ENCODE results near the gene CXCL12.

Gene CXCL12

GRCh38 chr10:44425466-44425865 lies 40.6 kb upstream of the CXCL12 start:
- no peak for TF ChIP-seq CTCF (conservative IDR thresholded peaks at IDR 0.05; ENCODE audit: low read depth, low read length)
- H3K27me3 ChIP-seq (ENCODE audit: insufficient read depth, low read depth): no peaks in the 10 kb centered on the region
- H3K4me3 ChIP-seq (IDR thresholded peaks at IDR 0.05; ENCODE audit: insufficient read depth, low read depth, low read length): no peak overlapping the region
- H3K27ac ChIP-seq: no peak overlapping the region
- H3K9ac ChIP-seq: no peak overlapping the region
- no peaks in the 10 kb centered on the region for H4K20me1 ChIP-seq (ENCODE audit: insufficient read depth)
- H2AFZ ChIP-seq (ENCODE audit: low read depth): no peak overlapping the region
- no peaks in the 10 kb centered on the region for H3K4me1 ChIP-seq (ENCODE audit: low read depth, poor library complexity, severe bottlenecking)
- H3K36me3 ChIP-seq (ENCODE audit: insufficient read depth): no peaks in the 10 kb centered on the region
- H3K4me2 ChIP-seq: no peak overlapping the region
- no peaks in the 10 kb centered on the region for H3K79me2 ChIP-seq (ENCODE audit: insufficient read depth, low read depth)

GRCh38 chr10:44424957-44425356 lies 40.1 kb upstream of the CXCL12 start:
- no peak overlapping the region for H3K4me3 ChIP-seq (IDR thresholded peaks at IDR 0.05; ENCODE audit: insufficient read depth, low read depth, low read length)
- no peaks in the 10 kb centered on the region for H3K79me2 ChIP-seq (ENCODE audit: insufficient read depth, low read depth)
- H3K27me3 ChIP-seq (ENCODE audit: insufficient read depth, low read depth): no peaks in the 10 kb centered on the region
- H2AFZ ChIP-seq (ENCODE audit: low read depth): no peak overlapping the region
- no peak for TF ChIP-seq CTCF (conservative IDR thresholded peaks at IDR 0.05; ENCODE audit: low read depth, low read length)
- H3K4me2 ChIP-seq: no peak overlapping the region
- H4K20me1 ChIP-seq (ENCODE audit: insufficient read depth): no peaks in the 10 kb centered on the region
- no peak overlapping the region for H3K27ac ChIP-seq
- H3K9ac ChIP-seq: no peak overlapping the region
- no peaks in the 10 kb centered on the region for H3K4me1 ChIP-seq (ENCODE audit: low read depth, poor library complexity, severe bottlenecking)
- no peaks in the 10 kb centered on the region for H3K36me3 ChIP-seq (ENCODE audit: insufficient read depth)

- TF ChIP-seq CTCF (conservative IDR thresholded peaks at IDR 0.05; ENCODE audit: low read depth, low read length): no peak
- H3K4me2 ChIP-seq: no peak overlapping the region
- no peak overlapping the region for H3K9ac ChIP-seq
- H3K4me1 ChIP-seq (ENCODE audit: low read depth, poor library complexity, severe bottlenecking): no peaks in the 10 kb centered on the region
- no peaks in the 10 kb centered on the region for H3K27me3 ChIP-seq (ENCODE audit: insufficient read depth, low read depth)
- no peak overlapping the region for H3K27ac ChIP-seq
- H3K4me3 ChIP-seq (IDR thresholded peaks at IDR 0.05; ENCODE audit: insufficient read depth, low read depth, low read length): no peak overlapping the region
- no peak overlapping the region for H2AFZ ChIP-seq (ENCODE audit: low read depth)
- H3K36me3 ChIP-seq (ENCODE audit: insufficient read depth): no peaks in the 10 kb centered on the region
- no peaks in the 10 kb centered on the region for H4K20me1 ChIP-seq (ENCODE audit: insufficient read depth)
- H3K79me2 ChIP-seq (ENCODE audit: insufficient read depth, low read depth): no peaks in the 10 kb centered on the region
These were observed 39.4 kb upstream of the CXCL12 start for GRCh38 chr10:44424298-44424697.

- H3K4me2 ChIP-seq: no peak overlapping the region
- H3K9ac ChIP-seq: no peak overlapping the region
- no peak overlapping the region for H2AFZ ChIP-seq (ENCODE audit: low read depth)
- TF ChIP-seq CTCF (conservative IDR thresholded peaks at IDR 0.05; ENCODE audit: low read depth, low read length): no peak
- no peaks in the 10 kb centered on the region for H4K20me1 ChIP-seq (ENCODE audit: insufficient read depth)
- H3K4me3 ChIP-seq (IDR thresholded peaks at IDR 0.05; ENCODE audit: insufficient read depth, low read depth, low read length): no peak overlapping the region
- H3K79me2 ChIP-seq (ENCODE audit: insufficient read depth, low read depth): no peaks in the 10 kb centered on the region
- no peaks in the 10 kb centered on the region for H3K27me3 ChIP-seq (ENCODE audit: insufficient read depth, low read depth)
- no peaks in the 10 kb centered on the region for H3K36me3 ChIP-seq (ENCODE audit: insufficient read depth)
- no peaks in the 10 kb centered on the region for H3K4me1 ChIP-seq (ENCODE audit: low read depth, poor library complexity, severe bottlenecking)
- H3K27ac ChIP-seq: no peak overlapping the region
These were observed 37.7 kb upstream of the CXCL12 start for GRCh38 chr10:44422570-44423101.

All from KMS-11 (cell line).